CD4-positive, alpha-beta memory T cell (primary cell): ENCODE data around the gene PLXNA4. TPM values are rescaled to one million over a fixed set of nuclear protein-coding genes. Genes with fewer than 3 reads are reported as not detected.

Source experiments
- CTCF ChIA-PET: fragments of 350-600 bp; sonication (Branson Sonifier 250); formaldehyde crosslinking; loops from one replicate; lab custom pipeline; 2021; ENCODE audit warnings: inconsistent platforms; ENCODE audit not compliant: partially characterized antibody; lab: Charles Lee
- POLR2A ChIA-PET: fragments of 350-600 bp; sonication (Branson Sonifier 250); formaldehyde crosslinking; loops from one replicate; lab custom pipeline; 2021; ENCODE audit not compliant: partially characterized antibody; lab: Charles Lee
- DNase-seq, 5 donors: peaks; one replicate each; pipeline versions ENCODE4 v3.0.0 to v3.0.0-alpha.2; 2020 to 2022; ENCODE audit warnings: mixed read lengths in 1 of 5
- H3K27ac ChIP-seq: one replicate; pipeline ENCODE4 v1.7.0; 2013; ENCODE audit warnings: low read depth, low read length
- H3K27me3 ChIP-seq: 2 replicates; pipeline ENCODE4 v1.7.0; 2013; ENCODE audit warnings: mild to moderate bottlenecking, low read length, moderate library complexity; ENCODE audit not compliant: insufficient read depth
- H3K36me3 ChIP-seq: 2 replicates; pipeline ENCODE4 v1.7.0; 2013; ENCODE audit warnings: mild to moderate bottlenecking, low read length, moderate library complexity; ENCODE audit not compliant: insufficient read depth
- H3K4me1 ChIP-seq: 2 replicates; pipeline ENCODE4 v1.7.0; 2013; ENCODE audit warnings: mild to moderate bottlenecking, low read length, moderate library complexity; ENCODE audit not compliant: insufficient read depth
- H3K4me3 ChIP-seq, 2 donors: one replicate each; pipeline ENCODE4 v1.7.0; 2013; ENCODE audit warnings: low read length in 2 of 2, mild to moderate bottlenecking in 1 of 2
- H3K9me3 ChIP-seq, 2 donors: one replicate each; pipeline ENCODE4 v1.7.0; 2013; ENCODE audit warnings: low read length in 2 of 2, control low read depth in 1 of 2; ENCODE audit not compliant: control insufficient read depth in 1 of 2
- H3K27ac Mint-ChIP-seq, 7 donors: one replicate each; pipeline ENCODE4 v1.8.0; 2020 to 2021; ENCODE audit warnings: mixed read lengths in 7 of 7, mild to moderate bottlenecking in 6 of 7, inconsistent platforms in 3 of 7, moderate library complexity in 3 of 7
- H3K27me3 Mint-ChIP-seq, 2 donors: one replicate each; pipeline ENCODE4 v1.8.0; 2020 to 2021; ENCODE audit warnings: mixed read lengths in 2 of 2
- H3K36me3 Mint-ChIP-seq, 2 donors: one replicate each; pipeline ENCODE4 v1.8.0; 2020 to 2021; ENCODE audit warnings: mixed read lengths in 2 of 2, inconsistent platforms in 1 of 2, mild to moderate bottlenecking in 1 of 2
- H3K4me1 Mint-ChIP-seq, 4 donors: one replicate each; pipeline ENCODE4 v1.8.0; 2020 to 2021; ENCODE audit warnings: mixed read lengths in 4 of 4, mild to moderate bottlenecking in 1 of 4
- H3K4me3 Mint-ChIP-seq, 8 donors: one replicate each; pipeline ENCODE4 v1.8.0; 2020 to 2021; ENCODE audit warnings: mixed read lengths in 8 of 8, mild to moderate bottlenecking in 7 of 8, moderate library complexity in 6 of 8, inconsistent platforms in 3 of 8
- H3K9me3 Mint-ChIP-seq, 8 donors: one replicate each; pipeline ENCODE4 v1.8.0; 2020 to 2021; ENCODE audit warnings: mixed read lengths in 8 of 8, mild to moderate bottlenecking in 5 of 8, inconsistent platforms in 3 of 8, moderate library complexity in 1 of 8
- intact Hi-C: fragments of 100-400 bp; cut with micrococcal nuclease; formaldehyde crosslinking; loops from one replicate; pipeline ENCODE4 v1.15.1; 2023
- polyA plus RNA-seq, 2 donors: library from polyadenylated mRNA; unstranded; fragments of 300-500 nt; fragmentation: Illumina TruSeq; gene quantifications; one replicate each; pipeline ENCODE4 v1.2.3, GENCODE V29; 2021
- total RNA-seq, 2 experiments: library from RNA; stranded (reverse); gene quantifications; one replicate each; pipeline ENCODE4 v1.2.3, GENCODE V29; 2021

PLXNA4 gene
- total and polyA plus RNA-seq, 4 experiments from 2014 or later: 0.06 to 0.94 (median 0.58) TPM

DNA sequence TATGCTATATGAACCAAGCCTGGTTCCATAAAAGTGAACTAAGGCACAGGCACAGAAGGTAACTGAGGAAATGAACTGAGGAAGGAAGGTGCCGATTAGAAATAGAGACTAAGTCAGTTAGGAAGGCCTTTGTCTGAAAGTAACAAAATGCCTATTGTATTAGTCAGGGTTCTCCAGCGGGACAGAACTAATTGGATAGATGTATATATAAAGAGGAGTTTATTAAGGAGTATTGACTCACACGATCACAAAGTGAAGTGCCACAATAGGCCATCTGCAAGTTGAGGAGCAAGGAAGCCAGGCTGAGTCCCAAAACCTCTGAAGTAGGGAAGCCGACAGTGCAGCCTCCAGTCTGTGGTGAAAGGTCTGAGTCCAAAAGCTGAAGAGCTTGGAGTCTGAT lies 13.9 kb upstream of the PLXNA4 start:
- H3K4me1 Mint-ChIP-seq: no peaks in the 10 kb centered on the region
- Histone ChIP-seq H3K27me3 (no peaks in the 10 kb centered on the region), H3K27ac (no peak overlapping the region), H3K9me3 (no peaks in the 10 kb centered on the region), H3K36me3 (no peaks in the 10 kb centered on the region), H3K4me3 (no peak overlapping the region), H3K4me1 (no peaks in the 10 kb centered on the region)
- H3K27me3 Mint-ChIP-seq: peaks cover 3 to 8% of the 10 kb centered on the region in 2 donors
- H3K4me3 Mint-ChIP-seq: no peak overlapping the region
- ChIA-PET POLR2A (no interaction called here), CTCF (interaction anchor here (2.0 kb wide), 1 partner anchor 9 kb away, joined by 9 read pairs; no protein-coding TSS in a partner anchor)
- H3K27ac Mint-ChIP-seq: no peak overlapping the region
- DNase-seq: no peak
- intact Hi-C loops: no loop called here
- H3K36me3 Mint-ChIP-seq: no peaks in the 10 kb centered on the region
- H3K9me3 Mint-ChIP-seq: peaks cover 0 to 2% (median 0%) of the 10 kb centered on the region in 8 donors

DNA sequence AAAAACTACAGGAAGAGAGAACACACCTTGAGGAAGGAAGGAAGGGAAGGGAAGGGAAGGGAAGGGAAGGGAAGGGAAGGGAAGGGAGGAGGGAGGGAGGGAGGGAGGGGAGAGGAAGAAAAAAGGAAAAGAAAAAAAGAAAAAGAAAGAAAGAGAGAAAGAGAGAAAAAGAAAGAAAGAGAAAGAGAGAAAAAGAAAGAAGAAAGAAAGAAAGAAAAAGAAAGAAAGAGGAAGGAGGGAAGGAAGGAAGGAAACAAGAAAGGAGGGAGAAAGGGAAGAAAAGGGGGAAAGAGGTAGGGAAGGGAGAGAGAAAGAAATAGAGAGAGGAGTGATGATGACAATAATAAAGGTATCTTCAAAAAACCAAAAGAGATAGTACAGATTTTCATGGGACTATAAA lies 12.3 kb upstream of the PLXNA4 start:
- H3K4me1 Mint-ChIP-seq: no peaks in the 10 kb centered on the region
- H3K9me3 Mint-ChIP-seq: peaks cover 0 to 2% (median 0%) of the 10 kb centered on the region in 8 donors
- no peak overlapping the region for H3K4me3 Mint-ChIP-seq
- H3K9me3 ChIP-seq: no peaks in the 10 kb centered on the region
- intact Hi-C loops: no loop called here
- H3K4me3 ChIP-seq: no peak overlapping the region
- H3K4me1 ChIP-seq: no peaks in the 10 kb centered on the region
- no peak overlapping the region for H3K27ac ChIP-seq
- no peaks in the 10 kb centered on the region for H3K36me3 ChIP-seq
- H3K36me3 Mint-ChIP-seq: no peaks in the 10 kb centered on the region
- peaks cover 3 to 15% of the 10 kb centered on the region in 2 donors for H3K27me3 Mint-ChIP-seq
- DNase-seq: no peak
- no peak overlapping the region for H3K27ac Mint-ChIP-seq
- CTCF ChIA-PET: no interaction called here
- POLR2A ChIA-PET: no interaction called here
- no peaks in the 10 kb centered on the region for H3K27me3 ChIP-seq

DNA sequence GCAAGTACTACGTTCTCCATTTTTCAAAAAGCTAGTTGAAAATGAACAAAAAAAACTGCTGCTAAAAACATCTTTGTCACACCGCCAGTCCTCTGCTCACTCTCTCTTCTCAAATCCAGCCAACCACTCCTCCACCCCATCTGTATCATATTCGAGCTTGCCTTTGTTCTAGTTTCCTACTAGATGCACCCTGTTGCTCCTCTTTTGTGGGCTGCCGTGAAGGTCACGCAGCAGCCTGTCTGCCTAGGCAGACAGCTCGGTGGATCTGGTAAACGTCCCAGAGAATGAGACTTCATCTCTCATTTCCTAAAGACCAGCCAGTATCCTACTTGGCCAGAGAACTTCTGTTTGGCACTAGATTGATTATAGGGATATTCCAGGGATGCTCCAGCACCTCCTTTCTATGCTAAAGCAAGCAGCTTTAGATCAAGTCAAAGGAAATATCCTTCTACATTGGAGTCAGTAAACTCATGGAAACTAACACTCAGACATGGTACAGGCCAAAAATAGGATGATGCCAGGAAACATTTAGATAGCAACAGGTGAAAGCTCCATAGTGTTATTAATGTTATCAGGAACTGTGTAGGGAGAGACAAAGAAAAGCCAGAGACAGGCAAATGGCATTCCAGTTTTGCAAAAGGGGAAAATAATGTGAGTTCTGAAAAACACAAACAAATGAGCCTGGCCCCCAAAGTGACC lies 8.7 kb upstream of the PLXNA4 start:
- no peak overlapping the region for H3K27ac Mint-ChIP-seq

DNA sequence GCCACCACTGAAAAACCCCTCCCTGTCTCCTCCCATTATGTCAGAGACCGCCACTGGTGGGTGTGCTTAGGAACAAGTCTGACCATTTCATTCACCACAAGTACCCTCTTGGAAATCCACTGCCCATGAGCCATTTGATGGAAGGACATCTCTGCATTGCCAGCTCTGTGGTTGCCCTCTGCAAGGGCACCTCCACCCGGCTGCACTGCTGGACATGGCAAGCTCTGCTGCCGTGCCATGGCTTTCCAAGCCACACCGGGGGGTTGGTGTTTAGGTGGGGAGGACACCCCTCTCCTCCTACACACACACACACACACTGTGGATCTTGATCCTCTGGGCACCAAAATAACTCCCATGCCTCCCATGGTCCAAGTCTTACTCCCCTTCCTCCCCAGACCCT lies 5.2 kb upstream of the PLXNA4 start:
- no peak overlapping the region for H3K27ac Mint-ChIP-seq
- no peak overlapping the region for H3K4me3 ChIP-seq
- CTCF ChIA-PET: interaction anchor here (0.8 to 4.9 kb wide), 21 partner anchors 9 to 893 kb away, joined by 3 to 140 read pairs (median 4); no protein-coding TSS in a partner anchor
- DNase-seq: no peak
- H3K9me3 Mint-ChIP-seq: no peaks in the 10 kb centered on the region
- no peak overlapping the region for H3K4me3 Mint-ChIP-seq
- no peaks in the 10 kb centered on the region for H3K36me3 Mint-ChIP-seq
- intact Hi-C loops: loop anchor here (5.0 kb wide), 1 partner anchor 894 kb away; no protein-coding TSS in a partner anchor
- peaks cover 16% of the 10 kb centered on the region for H3K27me3 ChIP-seq
- POLR2A ChIA-PET: no interaction called here
- H3K27ac ChIP-seq: no peak overlapping the region
- no peaks in the 10 kb centered on the region for H3K36me3 ChIP-seq
- H3K4me1 Mint-ChIP-seq: peaks cover 0 to 9% (median 4%) of the 10 kb centered on the region in 4 donors
- H3K27me3 Mint-ChIP-seq: peaks cover 20 to 35% of the 10 kb centered on the region in 2 donors
- no peaks in the 10 kb centered on the region for H3K4me1 ChIP-seq
- no peaks in the 10 kb centered on the region for H3K9me3 ChIP-seq

More for the DNA sequence above, 8.7 kb upstream of the PLXNA4 start:
- H3K27me3 ChIP-seq: no peaks in the 10 kb centered on the region
- H3K4me3 Mint-ChIP-seq: no peak overlapping the region
- no peak overlapping the region for H3K27ac ChIP-seq
- H3K27me3 Mint-ChIP-seq: peaks cover 4 to 22% of the 10 kb centered on the region in 2 donors
- no peaks in the 10 kb centered on the region for H3K4me1 Mint-ChIP-seq
- no peak overlapping the region for H3K4me3 ChIP-seq
- ChIA-PET CTCF (interaction anchor here (2.4 to 2.7 kb wide), 2 partner anchors 191 to 266 kb away, joined by 6 to 11 read pairs; no protein-coding TSS in a partner anchor), POLR2A (no interaction called here)
- no peaks in the 10 kb centered on the region for H3K4me1 ChIP-seq
- H3K36me3 Mint-ChIP-seq: no peaks in the 10 kb centered on the region
- no peaks in the 10 kb centered on the region for H3K36me3 ChIP-seq
- DNase-seq: no peak
- no peaks in the 10 kb centered on the region for H3K9me3 ChIP-seq
- H3K9me3 Mint-ChIP-seq: no peaks in the 10 kb centered on the region
- intact Hi-C loops: loop anchor here (5.0 kb wide), 1 partner anchor 898 kb away; no protein-coding TSS in a partner anchor

DNA sequence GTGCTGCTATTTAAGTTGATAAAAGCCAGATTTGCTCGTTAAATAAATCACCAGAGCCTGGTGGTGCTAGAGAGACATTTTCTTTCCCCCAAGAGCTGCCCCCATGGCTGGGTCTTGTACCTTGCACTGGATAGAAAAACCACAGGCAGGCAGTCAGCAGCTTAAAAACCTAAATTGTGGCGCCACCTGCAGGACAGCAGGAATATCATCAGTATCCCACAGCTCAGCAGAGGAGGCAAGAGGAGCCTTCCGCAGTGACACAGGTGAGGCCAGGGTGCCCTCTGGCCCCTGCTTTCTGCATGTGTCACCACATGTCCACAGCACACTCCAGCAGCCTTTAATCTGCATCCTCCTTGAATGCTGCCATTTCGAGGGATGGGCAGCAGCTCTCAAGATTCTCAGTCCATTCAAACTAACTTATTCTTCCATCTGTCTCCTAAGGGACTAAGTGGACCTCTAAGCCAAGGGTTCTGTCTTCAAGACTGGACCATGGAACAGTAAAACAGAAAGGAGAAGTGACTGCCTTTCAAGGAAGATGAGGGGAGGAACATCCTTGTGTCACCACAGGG lies 4.5 kb upstream of the PLXNA4 start:
- no peaks in the 10 kb centered on the region for H3K9me3 ChIP-seq
- ChIA-PET POLR2A (interaction anchor here (1.3 kb wide), 1 partner anchor 187 kb away, joined by 6 read pairs; no protein-coding TSS in a partner anchor), CTCF (interaction anchor here (0.7 to 4.9 kb wide), 35 partner anchors 9 to 1748 kb away, joined by 3 to 140 read pairs (median 4); no protein-coding TSS in a partner anchor)
- H3K4me1 Mint-ChIP-seq: peaks cover 0 to 10% (median 5%) of the 10 kb centered on the region in 4 donors
- no peak overlapping the region for H3K4me3 ChIP-seq
- H3K27me3 Mint-ChIP-seq: peaks cover 20 to 35% of the 10 kb centered on the region in 2 donors
- peaks cover 21% of the 10 kb centered on the region for H3K27me3 ChIP-seq
- intact Hi-C loops: loop anchor here (1.0 to 5.0 kb wide), 2 partner anchors 262 to 894 kb away; no protein-coding TSS in a partner anchor
- H3K4me3 Mint-ChIP-seq: no peak overlapping the region
- H3K4me1 ChIP-seq: peaks cover 6% of the 10 kb centered on the region
- H3K27ac Mint-ChIP-seq: no peak overlapping the region
- no peaks in the 10 kb centered on the region for H3K36me3 ChIP-seq
- H3K9me3 Mint-ChIP-seq: no peaks in the 10 kb centered on the region
- no peak overlapping the region for H3K27ac ChIP-seq
- no peaks in the 10 kb centered on the region for H3K36me3 Mint-ChIP-seq
- DNase-seq: peak; percentile 61 to 66 (median 63)

DNA sequence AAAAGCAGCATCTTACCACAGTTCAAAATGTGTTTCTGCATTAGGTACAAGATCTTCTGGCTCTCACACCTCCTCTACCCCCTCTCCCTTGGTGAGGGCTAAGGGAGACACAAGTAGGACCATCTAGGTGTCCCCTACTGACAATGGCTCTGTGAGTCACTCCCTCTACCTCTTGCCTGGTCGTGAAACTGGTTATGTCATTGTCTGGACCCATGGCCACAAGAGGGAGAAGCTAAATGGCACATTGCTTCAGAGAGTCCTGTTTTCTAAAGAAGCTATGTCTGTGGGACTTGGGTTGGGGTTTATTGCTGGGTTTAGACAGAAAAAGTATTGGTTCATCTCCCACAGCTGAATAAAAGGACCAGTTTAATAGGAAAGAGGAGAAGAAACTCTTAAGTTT lies 4.0 kb upstream of the PLXNA4 start:
- POLR2A ChIA-PET: interaction anchor here (1.3 kb wide), 1 partner anchor 186 kb away, joined by 6 read pairs; no protein-coding TSS in a partner anchor
- H3K9me3 Mint-ChIP-seq: no peaks in the 10 kb centered on the region
- no peak overlapping the region for H3K27ac Mint-ChIP-seq
- H3K36me3 Mint-ChIP-seq: no peaks in the 10 kb centered on the region
- no peak overlapping the region for H3K4me3 Mint-ChIP-seq
- Histone ChIP-seq H3K4me1 (peaks cover 8% of the 10 kb centered on the region), H3K4me3 (no peak overlapping the region), H3K27me3 (peaks cover 23% of the 10 kb centered on the region), H3K36me3 (no peaks in the 10 kb centered on the region), H3K9me3 (no peaks in the 10 kb centered on the region), H3K27ac (no peak overlapping the region)
- DNase-seq: no peak
- CTCF ChIA-PET: interaction anchor here (0.7 to 4.9 kb wide), 35 partner anchors 10 to 1748 kb away, joined by 3 to 140 read pairs (median 4); no protein-coding TSS in a partner anchor
- H3K27me3 Mint-ChIP-seq: peaks cover 25 to 40% of the 10 kb centered on the region in 2 donors
- intact Hi-C loops: loop anchor here (1.0 to 5.0 kb wide), 2 partner anchors 262 to 893 kb away; no protein-coding TSS in a partner anchor
- H3K4me1 Mint-ChIP-seq: peaks cover 1 to 15% (median 8%) of the 10 kb centered on the region in 4 donors
